Measurements from ENCODE around the gene R3HDM4.
"Not testable (repeated sequence)": the region's sequence is repeated elsewhere in the genome, so short reads cannot be mapped to it uniquely, and the experiment has no call there.

R3HDM4 gene

DNA sequence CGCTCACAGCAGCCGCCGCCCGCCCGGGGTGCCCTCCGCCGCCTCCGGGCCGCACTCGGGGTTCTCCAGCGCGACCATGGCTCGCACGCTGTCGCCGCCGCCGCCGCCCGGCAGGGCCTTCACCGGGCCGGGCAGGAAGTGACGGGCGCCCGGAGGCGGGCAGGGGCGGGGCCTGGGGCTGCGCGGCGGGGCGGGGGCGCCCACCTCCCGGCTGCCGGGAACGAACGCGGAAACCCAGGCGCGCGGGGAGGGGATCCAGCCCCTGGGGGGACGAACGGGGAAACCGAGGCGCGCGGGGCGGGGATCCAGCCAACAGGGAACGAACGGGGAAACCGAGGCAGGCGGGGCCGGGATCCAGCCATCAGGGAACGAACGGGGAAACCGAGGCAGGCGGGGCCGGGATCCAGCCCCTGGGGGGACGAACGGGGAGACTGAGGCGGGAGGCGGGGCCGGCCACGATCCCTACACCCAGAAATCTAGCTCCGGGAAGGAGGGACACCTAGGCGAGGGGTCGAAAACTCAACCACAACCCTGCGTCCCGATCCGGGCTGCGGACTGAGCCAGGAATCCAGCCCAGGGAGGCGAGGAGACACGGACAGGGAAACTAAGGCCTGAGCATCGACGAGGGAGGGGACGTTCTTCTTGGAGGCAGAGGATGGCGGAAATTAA lies at the start of gene R3HDM4:
TSS of gene R3HDM4 (minus strand) at position 140 of the 669 bp plus-strand sequence. CDS start at position 78, 62 bp downstream.
- DNase-seq: peak; percentile 93

DNA sequence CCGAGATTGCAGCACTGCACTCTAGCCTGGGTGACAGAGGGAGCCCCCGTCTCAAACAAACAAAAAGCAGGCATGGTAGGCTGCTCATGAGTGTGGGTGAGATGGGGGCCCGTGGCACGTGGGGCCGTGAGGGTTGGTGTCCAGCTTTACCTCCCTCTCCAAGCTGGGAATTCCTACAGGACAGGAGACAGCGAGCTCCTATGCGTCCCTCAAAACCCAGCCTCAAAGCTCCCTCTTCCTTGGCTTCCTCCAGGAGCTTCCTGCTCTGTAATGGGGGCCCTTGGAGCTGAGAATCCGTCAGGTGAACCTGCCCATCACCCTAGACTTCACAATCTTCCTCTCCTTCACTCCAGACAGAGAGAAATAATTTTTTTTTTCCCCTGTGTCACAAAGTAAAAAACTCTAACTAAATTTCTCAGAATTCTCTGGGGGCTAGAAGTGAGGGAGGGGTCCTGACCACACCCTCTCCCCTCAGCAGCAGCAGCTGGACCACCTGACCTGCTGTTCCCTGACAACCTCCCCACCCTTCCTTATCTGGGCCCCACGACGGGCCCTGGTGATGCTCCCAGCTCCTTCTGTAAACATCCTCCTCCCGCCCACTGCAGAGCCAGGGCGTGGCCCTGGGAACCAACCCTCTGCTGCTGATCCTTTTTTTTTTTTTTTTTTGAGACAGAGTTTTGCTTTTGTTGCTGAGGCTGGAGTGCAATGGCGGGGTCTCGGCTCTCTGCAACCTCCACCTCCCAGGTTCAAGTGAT lies 49.0 kb upstream of the R3HDM4 start:
- DNase-seq: no peak

DNA sequence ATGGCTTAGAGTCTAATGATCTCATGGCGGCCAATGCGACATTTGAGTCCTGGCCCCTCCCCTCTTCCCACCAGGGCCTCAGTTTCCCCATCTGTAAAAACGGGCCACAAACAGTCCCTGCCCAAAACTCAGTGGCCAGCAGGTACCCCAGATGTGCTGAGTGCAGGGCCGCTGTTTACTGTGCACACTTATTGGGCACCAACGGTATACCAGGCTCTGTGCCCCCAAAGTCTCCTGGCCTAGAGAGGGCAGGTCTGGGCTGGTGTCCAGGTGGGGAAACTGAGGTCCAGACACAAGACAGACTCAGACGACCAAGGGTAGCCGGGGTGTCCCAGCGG lies 47.6 kb upstream of the R3HDM4 start:
- DNase-seq: no peak

DNA sequence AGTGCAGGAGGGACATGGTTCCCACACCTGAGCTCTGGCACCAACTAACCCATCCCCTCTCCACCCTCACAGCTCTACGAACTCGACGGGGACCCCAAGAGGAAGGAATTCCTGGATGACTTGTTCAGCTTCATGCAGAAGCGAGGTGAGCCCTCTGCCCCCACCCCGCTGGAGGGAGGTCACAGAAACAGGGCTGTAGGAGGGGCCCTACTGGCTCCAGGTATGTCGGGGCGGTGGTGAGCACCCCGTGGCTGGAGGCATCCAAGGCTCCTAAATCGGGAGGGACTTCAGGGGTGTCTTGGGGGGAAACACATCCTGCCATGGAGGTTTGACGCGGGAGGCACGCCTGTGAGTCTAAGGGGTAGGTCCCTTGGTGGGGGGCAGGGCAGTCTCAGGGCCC lies 47.0 kb upstream of the R3HDM4 start:
- no peak for DNase-seq

DNA sequence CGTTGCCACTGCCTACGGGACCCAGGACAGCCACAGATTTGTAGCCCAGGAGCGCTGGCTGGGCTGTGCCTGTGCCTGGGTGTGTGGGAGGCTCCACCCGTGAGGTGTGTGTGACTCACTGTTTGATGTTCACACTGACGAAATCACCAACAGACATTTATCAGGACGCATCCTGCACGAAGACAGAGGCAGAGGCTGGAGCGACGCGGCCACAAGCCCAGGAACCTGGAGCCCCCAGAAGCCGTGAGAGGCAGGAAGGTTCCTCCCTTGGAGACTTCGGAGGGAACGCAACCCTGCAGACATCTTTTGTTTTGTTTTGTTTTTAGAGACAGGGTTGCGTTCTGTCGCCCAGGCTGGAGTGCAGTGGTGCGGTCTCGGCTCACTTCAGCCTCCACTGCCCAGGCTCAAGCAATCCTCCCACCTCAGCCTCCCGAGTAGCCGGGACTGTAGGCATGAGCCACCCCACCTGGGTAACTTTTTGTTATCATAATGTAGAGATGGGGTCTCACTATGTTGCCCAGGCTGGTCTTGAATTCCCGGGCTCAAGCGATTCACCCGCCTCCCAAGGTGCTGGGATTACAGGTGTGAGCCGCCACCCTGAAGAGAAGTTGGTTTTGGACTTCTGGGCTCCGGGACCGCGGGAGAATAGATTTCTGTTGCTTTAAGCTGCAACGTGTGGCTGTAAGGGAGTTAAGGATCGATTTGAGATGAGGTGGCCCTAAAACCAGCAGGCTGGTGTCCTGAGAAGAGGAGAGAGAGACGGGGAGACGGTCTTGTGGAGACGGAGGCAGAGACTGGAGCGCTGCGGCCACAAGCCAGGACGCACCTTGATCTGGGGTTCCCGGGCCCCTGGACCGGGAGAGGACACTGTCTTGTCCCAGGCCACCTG lies 46.2 kb upstream of the R3HDM4 start:
- peak; percentile 68 for DNase-seq

DNA sequence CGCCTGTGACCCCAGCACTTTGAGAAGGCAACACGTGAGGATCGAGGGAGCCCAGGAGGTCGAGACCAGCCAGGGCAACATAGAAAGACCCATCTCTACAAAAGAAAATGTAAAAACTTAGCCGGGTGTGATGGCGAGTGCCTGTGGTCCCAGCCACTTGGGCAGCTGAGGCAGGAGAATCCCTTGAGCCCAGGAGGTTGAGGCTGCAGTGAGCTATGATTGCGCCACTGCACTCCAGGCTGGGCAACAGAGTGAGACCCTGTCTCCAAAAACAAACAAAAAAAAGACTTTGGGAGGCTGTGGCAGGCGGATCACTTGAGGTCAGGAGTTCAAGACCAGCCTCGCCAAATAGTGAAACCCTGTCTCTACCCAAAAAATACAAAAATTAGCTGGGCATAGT lies 44.6 kb upstream of the R3HDM4 start:
- DNase-seq: not testable (repeated sequence)

DNA sequence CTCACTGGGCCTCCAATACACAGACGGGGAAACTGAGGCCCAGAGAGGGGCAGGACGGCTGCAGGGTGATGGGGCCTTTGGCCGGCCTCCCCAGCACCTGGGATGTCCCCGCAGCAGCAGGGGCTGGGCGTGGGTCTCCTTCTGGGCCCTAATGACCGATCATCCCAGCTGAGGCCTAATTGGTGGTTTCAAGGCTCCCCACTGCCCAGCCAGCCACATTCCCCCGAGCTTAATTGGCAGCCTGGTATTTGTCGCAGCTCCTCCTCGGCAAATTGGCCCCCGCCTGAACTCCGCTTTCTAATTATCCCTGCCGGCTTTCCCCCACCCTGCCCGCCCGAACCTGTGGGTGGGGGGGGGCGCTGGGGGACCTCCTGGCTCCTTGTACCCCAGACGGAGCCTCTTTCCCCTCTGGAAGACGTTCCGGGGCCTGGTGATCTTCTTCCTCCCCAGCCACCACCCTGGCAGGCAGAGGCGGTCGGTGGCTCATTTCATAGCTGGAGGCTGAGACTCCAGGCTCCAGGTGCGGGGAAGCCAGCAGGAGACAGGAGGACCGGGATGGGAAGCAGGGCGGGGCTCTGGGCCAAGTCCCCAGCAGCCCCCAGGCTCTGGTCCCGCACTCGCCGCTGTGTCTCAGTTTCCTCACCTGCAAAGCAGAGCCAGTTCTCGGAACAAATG lies 43.9 kb upstream of the R3HDM4 start:
- no peak for DNase-seq

DNA sequence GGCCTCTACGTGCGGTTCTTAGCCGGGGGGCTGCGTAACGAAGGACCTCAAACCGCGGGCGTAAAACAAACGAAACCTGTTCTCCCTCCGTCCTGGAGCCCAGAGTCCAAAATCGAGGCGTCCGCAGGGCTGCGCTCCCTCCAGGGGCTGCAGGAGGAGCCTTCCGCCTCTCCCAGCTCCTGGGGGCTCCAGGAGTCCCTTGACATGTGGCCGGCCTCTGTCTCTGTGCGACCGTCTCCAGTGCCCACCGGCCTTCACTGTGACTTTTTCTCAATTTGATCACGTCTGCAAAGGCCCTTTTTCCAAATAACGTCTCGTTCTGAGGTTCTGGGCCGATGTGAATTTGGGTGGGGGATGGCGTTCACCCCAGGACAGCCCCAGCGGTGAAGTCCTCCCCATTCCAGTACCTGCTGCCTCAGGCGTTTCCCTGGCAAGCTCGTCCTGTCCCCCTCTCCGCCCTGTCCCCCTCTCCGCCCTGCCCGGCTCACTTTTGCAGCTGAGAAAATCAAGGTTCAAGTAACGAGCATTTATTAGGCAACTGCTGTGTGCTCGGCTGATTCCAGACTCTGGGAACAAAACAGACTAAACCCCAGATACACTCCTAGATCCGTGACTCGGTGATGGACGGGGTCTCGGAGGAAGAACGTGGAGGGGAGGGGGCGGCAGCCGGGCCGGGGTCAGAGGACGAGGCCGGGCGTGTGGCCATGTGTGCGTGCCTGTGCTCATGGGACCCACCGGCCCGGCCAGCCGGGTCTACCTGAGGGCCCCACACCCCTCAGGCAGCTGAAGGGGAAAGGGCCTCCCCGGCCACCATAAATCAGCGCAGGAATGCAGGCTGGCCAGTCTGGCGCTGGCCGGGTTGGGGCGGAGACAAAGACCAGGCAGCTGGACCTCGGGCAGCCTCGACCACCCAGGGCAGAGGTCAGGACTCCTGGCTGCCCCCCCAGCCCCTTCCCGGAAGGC lies 43.1 kb upstream of the R3HDM4 start:
- no peak for DNase-seq

DNA sequence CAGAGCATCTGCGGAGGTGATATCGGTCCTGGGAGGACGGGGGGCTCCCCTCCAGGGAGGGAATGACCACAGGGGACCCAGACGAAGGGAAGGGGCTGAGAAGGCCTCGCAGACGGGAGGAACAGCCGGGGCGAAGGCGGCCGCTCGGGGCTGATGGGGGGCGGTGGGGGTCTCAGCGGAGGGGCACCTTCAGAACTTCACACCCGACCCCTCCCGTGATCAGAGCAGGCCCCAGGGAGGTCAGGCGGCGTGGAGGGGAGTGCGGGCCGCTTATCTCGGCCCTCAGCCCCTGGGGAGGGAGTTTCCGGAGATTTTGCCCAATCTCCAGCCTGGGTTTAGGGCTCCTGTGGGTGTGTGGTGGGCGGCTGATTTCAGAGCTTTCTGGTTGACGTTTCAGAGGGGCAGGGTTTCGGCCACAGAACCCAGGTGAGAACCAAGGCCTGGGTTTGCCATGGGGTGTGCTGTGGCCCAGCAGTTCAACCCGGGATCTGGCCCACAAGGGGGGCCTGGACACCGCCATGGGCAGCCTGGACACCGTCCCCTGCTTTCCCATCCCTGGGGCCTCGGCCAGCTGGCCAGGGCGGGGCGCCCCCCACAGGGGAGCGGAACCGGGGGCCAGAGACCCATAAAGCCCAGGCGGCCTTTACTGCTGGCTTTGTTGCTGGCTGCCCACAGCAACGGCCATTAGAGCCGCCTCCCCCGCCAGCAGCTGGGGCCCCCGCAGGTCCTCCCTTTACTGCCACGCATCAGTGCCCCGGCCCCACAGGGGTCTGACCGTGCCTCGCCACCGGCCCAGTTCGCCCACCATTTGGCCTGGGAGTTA lies 41.9 kb upstream of the R3HDM4 start:
- DNase-seq: no peak

DNA sequence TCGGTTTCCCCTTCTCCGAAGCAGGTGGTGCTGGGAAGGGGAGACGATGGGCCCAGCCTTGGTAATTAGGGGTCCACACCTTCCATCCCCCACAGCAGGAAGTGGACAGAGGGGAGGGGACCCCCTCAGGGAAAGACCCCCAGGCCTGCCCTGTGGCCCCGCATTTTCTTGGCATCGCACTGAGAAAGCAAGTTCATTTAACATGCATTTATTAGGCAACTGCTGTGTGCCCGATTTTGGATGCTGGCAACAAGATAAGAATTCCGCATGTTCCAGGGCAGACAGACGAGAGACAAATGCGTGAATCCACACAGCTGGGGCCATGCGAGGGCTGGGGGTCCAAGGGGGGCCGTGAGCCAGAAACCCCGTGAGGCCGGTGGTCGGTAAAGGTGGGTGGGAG lies 41.3 kb upstream of the R3HDM4 start:
- no peak for DNase-seq

DNA sequence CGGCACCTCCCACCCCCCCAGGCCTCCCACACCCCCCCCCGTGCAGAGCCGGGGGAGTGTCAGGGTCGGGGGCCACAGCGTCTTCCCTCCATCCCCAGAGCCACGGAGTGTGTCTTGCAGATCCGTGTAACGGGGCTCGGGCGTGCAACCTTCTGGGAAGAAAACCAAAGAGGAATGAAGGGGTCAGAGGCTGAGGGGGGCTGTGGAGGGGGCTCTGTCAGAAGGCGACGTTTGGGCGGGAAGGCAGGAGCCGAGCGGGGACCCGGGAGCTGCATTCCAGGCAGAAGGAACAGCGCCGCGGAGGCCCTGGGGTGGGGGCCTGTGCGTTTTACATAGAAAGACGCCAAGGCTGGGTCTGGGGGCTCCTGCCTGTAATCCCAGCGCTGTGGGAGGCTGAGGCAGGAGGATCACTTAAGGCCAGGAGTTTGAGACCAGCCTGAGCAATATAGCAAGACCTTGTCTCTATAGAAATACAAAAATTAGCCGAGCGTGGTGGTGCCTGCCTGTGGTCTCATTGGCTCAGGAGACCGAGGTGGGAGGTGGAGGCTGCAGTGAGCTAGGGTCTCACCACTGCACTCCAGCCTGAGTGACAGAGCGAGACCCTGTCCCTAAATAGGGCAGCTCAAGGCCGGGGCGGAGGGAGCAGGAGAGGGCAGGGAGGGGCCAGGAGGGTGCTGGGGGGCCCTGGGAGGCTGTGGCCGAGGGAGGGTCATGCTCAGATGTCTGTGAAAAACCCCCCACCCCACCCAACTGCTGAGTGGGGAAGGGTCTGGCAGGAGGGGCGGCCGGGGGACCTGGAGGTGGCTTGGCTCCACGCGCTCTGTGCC lies 40.6 kb upstream of the R3HDM4 start:
- no peak for DNase-seq

DNA sequence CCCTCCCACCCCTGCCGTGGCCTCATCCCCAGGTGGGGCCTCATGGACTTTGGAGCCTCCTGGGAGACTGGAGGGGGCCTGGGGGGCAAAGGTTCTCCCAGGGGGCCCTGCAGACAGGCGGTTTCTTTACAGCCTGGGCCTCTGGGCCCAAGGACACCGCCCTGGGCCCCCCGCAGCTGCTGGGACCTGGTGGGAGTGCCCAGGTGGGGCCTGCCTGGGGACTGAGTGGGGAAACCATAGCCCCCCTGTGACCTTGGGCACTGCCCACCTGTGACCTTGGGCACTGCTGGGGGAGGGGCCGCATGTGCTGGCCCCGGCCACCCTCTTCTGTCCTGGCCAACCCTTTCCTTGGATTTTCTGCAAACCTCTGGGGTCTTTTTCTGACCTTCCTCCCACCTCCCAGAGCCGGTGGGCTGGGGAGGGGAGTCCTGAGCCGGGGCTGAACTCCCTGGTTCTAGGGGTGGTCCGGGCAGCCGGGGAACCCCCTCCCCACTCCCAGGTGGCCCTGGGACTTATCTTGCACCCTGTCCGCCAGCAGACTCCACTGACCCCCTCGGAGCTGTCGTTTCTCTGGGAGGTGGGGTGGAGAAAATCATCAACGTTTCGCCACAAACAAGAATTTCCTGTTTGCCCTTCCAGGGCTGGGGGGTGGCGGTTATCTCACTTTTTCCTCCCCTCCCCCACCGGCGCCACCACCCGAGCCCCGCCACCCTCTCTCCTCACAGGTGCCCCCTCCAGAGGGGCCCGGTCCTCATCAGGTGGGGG lies 39.8 kb upstream of the R3HDM4 start:
- DNase-seq: no peak

DNA sequence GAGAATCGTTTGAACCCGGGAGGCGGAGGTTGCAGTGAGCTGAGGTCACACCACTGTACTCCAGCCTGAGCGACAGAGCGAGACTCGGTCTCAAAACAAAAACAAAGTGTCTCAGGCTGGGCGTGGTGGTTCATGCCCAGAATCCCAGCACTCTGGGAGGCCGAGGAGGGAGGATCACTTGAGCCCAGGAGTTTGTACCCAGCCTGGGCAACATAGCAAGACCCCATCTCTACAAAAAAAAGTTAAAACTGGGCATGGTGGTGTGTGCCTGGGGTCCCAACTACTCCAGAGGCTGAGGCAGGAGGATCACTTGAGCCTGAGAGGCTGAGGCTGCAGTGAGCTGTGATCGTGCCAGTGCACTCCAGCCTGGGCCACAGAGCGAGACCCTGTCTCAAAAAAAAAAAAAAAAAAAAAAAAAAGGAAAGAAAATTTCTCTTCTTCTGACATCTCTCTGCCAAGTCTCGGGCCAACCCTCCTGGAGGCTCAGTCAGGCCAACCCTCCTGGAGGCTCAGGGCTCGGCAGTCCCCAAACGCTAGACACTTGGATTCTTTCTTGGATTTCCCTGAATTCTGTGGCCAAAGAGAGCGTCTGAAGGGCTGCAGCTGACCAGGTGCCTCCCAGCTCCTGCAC lies 39.1 kb upstream of the R3HDM4 start:
- DNase-seq: no peak

DNA sequence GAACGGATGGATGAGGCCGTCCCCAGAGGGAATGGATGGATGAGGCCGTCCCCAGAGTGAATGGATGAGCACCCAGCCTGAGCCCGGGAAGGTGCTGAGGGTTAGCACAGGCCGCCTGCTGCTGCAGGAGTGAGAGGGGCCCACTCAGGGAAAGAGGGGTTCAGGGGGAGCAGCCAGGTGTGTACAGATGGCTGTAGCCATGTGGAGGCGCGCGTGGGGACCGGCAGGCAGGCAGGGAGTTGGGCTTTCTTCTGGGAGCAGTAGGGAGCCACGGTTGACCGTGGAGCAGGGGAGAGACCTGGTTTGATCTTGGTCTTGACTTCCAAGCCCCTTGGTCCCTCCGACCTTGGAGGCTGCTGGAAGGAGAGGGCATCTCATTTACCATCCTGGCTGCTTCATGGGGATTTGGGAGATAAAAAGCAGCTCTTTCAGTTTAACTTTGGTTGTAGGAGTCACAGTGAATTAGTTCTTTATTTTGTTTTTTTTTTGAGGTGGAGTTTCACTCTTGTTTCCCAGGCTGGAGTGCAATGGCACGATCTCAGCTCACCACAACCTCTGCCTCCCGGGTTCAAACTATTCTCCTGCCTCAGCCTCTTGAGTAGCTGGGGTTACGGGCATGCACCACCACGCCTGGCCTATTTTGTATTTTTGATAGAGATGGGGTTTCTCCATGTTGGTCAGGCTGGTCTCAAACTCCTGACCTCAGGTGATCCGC lies 37.5 kb upstream of the R3HDM4 start:
- DNase-seq: no peak

DNA sequence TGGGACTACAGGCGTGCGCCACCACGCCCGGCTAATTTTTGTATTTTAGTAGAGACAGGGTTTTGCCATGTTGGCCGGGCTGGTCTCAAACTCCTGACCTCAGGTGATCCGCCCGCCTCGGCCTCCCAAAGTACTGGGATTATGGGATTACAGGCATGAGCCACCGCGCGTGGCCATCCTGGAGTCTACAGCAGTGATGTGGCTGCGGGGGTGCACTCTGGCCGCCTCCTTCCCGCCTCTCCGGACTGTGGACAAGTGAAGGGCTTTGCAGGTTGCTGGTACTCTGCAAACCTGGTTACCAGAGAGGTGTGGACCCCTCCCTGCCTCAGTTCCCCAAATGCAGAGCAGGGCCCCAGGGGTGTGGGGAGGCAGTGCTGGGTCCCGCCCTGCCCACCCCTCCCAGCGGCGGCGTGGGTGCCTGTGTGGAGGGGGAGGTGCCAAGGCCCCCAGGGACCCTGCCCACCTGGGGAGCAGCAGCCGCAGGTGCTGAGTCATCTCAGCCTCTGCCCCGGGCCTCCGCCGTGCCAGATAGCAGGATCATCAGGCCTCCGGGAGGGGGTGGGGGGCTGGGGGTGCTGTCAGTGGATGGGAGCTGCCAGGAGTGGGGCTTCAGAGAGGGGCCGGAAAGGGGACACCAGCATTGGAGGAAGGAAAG lies 36.0 kb upstream of the R3HDM4 start:
- no peak for DNase-seq

DNA sequence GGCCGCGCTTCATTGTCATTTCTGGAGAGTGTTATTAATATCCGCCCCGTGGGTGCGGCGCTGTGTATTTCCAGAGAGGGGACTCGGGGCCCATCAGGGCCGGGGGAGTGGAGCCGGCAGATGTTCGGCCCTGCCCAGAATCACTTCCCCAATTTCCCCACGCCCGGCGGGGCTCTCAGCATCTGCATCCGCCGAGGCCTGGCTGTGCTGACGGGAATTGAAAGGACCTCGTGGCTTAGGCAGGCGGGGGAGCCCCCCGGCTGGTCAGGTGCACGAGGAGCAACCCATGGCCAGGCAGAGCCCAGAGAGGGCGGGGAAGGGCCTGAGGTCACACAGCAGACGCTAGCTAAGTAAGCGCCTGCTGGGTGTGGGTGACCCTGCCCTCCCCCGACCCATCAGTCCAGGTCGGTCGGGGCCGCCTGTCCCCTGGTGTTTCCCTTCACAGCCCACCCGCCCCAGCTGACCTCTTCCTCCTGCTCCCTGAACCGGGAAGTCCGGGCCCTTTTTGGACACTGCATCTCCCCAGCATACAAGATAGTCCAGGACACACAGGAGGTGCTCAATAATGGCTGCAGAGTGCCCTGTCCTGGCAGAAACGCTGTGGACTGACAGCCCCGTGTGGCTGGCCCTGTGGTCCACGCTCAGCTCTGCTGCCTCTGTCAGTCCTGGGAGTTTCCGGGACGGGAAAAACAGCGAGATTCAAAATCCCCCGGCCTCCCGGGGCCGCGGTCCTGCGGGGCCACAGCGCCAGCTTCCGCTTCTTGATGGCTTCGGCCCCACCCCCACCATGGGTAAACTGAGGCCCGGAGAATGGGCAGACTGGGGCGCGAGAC lies 34.9 kb upstream of the R3HDM4 start:
- no peak for DNase-seq

All from activated CD8-positive, alpha-beta memory T cell treated with anti-CD3 and anti-CD28 coated beads for 24 hours (primary cell).